Tibial artery (tissue), 4 donors: ENCODE results near the gene BRIP1.
"Not testable (repeated sequence)": the region's sequence is repeated elsewhere in the genome, so short reads cannot be mapped to it uniquely, and the experiment has no call there.

ENCODE experiments used
- DNase-seq, 2 donors: peaks; one replicate each; pipeline ENCODE4 v3.0.0-alpha.2; 2019
- H3K27ac ChIP-seq, 2 donors: fragments of 200-600 bp; sonication (generic) in 1 of 2; 1 replicate in 1 of 2; 2 replicates in 1 of 2; pipeline ENCODE4 v1.5.1; 2018 to 2019; ENCODE audit warnings: mild to moderate bottlenecking in 1 of 2
- H3K27me3 ChIP-seq, 2 donors: fragments of 200-600 bp; sonication (generic) in 1 of 2; one replicate each; pipeline versions ENCODE4 v1.5.1 to v1.6.0; 2016 to 2019
- H3K36me3 ChIP-seq, 3 donors: fragments of 200-600 bp; sonication (generic) in 2 of 3; one replicate each; pipeline ENCODE4 v1.5.1; 2016 to 2019; ENCODE audit warnings: mild to moderate bottlenecking in 2 of 3
- H3K4me1 ChIP-seq, 4 donors: fragments of 200-600 bp; sonication (generic) in 2 of 4; 1 replicate in 3 of 4; 2 replicates in 1 of 4; pipeline ENCODE4 v1.5.1; 2016 to 2019
- H3K4me3 ChIP-seq, 2 donors: fragments of 200-600 bp; sonication (generic) in 1 of 2; 1 replicate in 1 of 2; 2 replicates in 1 of 2; pipeline ENCODE4 v1.5.1; 2018 to 2019; ENCODE audit warnings: mild to moderate bottlenecking in 2 of 2
- H3K9me3 ChIP-seq, 3 donors: fragments of 200-600 bp; sonication (generic) in 1 of 3; one replicate each; pipeline ENCODE4 v1.5.1; 2016 to 2019
- intact Hi-C: fragments of 100-400 bp; cut with DNase I; formaldehyde crosslinking; loops from one replicate; pipeline ENCODE4 v1.15.0; 2023; ENCODE audit warnings: low total_unique reads
- TF ChIP-seq, protein P1 (sequence below), 2 experiments: fragments of 200-600 bp in 1 of 2; fragments of 450-650 bp in 1 of 2; IDR thresholded peaks; one replicate each; pipeline ENCODE4 v1.5.1; 2017 to 2019; ENCODE audit warnings: antibody characterized with exemption in 2 of 2, mild to moderate bottlenecking in 1 of 2, moderate library complexity in 1 of 2

The BRIP1 gene

GRCh38 chr17:61720016-61720795 is 143.1 kb downstream of the BRIP1 start:
- Histone ChIP-seq H3K4me3 (no peak overlapping the region), H3K4me1 (no peaks in the 10 kb centered on the region), H3K9me3 (peaks cover 0 to 7% (median 0%) of the 10 kb centered on the region in 3 donors), H3K27ac (no peak overlapping the region), H3K36me3 (no peaks in the 10 kb centered on the region), H3K27me3 (no peaks in the 10 kb centered on the region)
- DNase-seq, result no peak
- TF ChIP-seq, protein P1, sequence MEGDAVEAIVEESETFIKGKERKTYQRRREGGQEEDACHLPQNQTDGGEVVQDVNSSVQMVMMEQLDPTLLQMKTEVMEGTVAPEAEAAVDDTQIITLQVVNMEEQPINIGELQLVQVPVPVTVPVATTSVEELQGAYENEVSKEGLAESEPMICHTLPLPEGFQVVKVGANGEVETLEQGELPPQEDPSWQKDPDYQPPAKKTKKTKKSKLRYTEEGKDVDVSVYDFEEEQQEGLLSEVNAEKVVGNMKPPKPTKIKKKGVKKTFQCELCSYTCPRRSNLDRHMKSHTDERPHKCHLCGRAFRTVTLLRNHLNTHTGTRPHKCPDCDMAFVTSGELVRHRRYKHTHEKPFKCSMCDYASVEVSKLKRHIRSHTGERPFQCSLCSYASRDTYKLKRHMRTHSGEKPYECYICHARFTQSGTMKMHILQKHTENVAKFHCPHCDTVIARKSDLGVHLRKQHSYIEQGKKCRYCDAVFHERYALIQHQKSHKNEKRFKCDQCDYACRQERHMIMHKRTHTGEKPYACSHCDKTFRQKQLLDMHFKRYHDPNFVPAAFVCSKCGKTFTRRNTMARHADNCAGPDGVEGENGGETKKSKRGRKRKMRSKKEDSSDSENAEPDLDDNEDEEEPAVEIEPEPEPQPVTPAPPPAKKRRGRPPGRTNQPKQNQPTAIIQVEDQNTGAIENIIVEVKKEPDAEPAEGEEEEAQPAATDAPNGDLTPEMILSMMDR (IDR thresholded peaks at IDR 0.05), result no peak
- intact Hi-C loops, result no loop called here

DNA sequence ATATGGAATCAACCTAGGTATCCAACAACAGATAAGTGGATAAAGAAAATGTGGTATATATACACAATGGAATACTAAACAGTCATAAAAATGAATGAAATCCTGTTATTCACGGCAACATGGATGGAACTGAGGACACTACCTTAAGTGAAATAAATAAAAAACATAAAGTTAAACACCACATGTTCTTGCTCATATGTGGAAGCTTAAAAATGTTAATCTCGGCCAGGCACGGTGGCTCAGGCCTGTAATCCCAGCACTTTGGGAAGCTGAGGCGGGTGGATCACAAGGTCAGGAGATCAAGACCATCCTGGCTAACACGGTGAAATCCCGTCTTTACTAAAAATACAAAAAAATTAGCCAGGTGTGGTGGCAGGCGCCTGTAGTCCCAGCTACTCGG is 144.1 kb downstream of the BRIP1 start:
- H3K4me1 ChIP-seq, DNase-seq, H3K9me3 ChIP-seq, intact Hi-C loops, H3K4me3 ChIP-seq, H3K36me3 ChIP-seq, H3K27ac ChIP-seq, H3K27me3 ChIP-seq: not testable (repeated sequence)

GRCh38 chr17:61718022-61718421 is 145.3 kb downstream of the BRIP1 start:
- no peaks in the 10 kb centered on the region for H3K36me3 ChIP-seq
- intact Hi-C loops, result no loop called here
- no peak overlapping the region for H3K4me3 ChIP-seq
- H3K4me1 ChIP-seq, result no peaks in the 10 kb centered on the region
- no peak for DNase-seq
- peaks cover 0 to 7% (median 0%) of the 10 kb centered on the region in 3 donors for H3K9me3 ChIP-seq
- no peaks in the 10 kb centered on the region for H3K27me3 ChIP-seq
- no peak overlapping the region for H3K27ac ChIP-seq
- TF ChIP-seq, protein P1 (IDR thresholded peaks at IDR 0.05), result no peak

GRCh38 chr17:61717352-61717751 is 146.0 kb downstream of the BRIP1 start:
- no peaks in the 10 kb centered on the region for H3K36me3 ChIP-seq
- H3K27ac ChIP-seq, result no peak overlapping the region
- H3K27me3 ChIP-seq, result no peaks in the 10 kb centered on the region
- intact Hi-C loops, result no loop called here
- TF ChIP-seq, protein P1 (IDR thresholded peaks at IDR 0.05), result no peak
- no peak for DNase-seq
- H3K4me3 ChIP-seq, result no peak overlapping the region
- peaks cover 0 to 7% (median 0%) of the 10 kb centered on the region in 3 donors for H3K9me3 ChIP-seq
- H3K4me1 ChIP-seq, result no peaks in the 10 kb centered on the region

DNA sequence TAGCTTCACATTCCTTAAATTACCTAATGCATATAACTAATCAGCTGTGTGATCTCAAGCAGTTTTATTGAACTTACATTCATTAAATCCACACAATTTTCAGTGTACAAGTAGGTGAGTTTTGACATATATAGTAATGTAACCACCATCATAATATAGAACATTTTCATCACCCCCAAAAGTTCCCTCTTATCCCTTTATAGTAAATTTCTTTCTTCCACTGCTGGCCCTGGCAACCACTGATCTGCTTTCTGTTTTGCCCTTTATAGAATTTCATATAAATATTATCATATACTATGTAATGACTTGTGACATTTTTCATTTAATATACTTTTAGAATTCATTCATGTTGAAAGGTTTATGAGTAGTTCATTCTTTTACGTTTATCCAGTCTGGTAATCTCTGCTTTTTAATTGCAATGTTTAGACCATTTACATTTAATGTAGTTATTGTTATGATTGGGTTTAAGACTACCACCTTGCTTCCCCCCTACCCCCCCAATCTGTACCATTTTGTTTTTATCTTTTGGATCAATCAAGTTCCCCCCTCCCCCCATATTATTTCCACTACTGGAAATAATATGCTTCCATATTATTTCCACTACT is 147.0 kb downstream of the BRIP1 start:
- no peaks in the 10 kb centered on the region for H3K27me3 ChIP-seq
- no peaks in the 10 kb centered on the region for H3K4me1 ChIP-seq
- TF ChIP-seq, protein P1 (IDR thresholded peaks at IDR 0.05), result no peak
- peaks cover 0 to 7% (median 0%) of the 10 kb centered on the region in 3 donors for H3K9me3 ChIP-seq
- no peak overlapping the region for H3K4me3 ChIP-seq
- no peak overlapping the region for H3K27ac ChIP-seq
- DNase-seq, result no peak
- no peaks in the 10 kb centered on the region for H3K36me3 ChIP-seq
- intact Hi-C loops, result no loop called here

DNA sequence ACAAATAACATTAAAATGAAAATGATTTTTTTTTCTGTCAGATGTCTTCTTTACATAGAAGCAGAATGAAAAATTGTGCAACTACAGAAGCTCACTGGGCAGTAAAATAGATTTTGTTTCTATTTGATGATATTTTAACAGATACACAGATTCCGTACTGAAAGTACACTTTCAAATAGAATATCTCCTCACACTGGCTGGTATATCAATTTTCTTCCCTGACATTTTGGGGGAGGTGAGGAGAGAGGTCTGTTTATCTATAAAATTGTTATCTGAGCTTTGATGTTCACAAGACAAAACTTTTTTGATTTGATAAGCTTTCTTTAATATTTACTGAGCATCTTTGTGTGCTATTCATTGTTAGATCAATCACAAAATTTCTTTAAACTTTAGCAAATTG is 148.0 kb downstream of the BRIP1 start:
- Histone ChIP-seq H3K4me1 (no peaks in the 10 kb centered on the region), H3K4me3 (no peak overlapping the region)
- no peak for DNase-seq

More for the DNA sequence above, 148.0 kb downstream of the BRIP1 start:
- Histone ChIP-seq H3K9me3 (peaks cover 0 to 7% (median 0%) of the 10 kb centered on the region in 3 donors), H3K36me3 (no peaks in the 10 kb centered on the region), H3K27ac (no peak overlapping the region), H3K27me3 (no peaks in the 10 kb centered on the region)
- TF ChIP-seq, protein P1 (IDR thresholded peaks at IDR 0.05), result no peak
- intact Hi-C loops, result no loop called here
